Left ventricle myocardium inferior (tissue), 1 donor: Measurements from ENCODE around the gene BRPF1. TPM values are rescaled to one million over a fixed set of nuclear protein-coding genes. Genes with fewer than 3 reads are reported as not detected.

Experiments
- DNase-seq: peaks from one replicate; pipeline ENCODE4 v3.0.0-alpha.2; 2020
- H3K27ac ChIP-seq: fragments of 200-600 bp; replicated peaks from 2 replicates; pipeline ENCODE4 v1.8.0; 2021
- H3K27me3 ChIP-seq: fragments of 200-600 bp; 2 replicates; pipeline ENCODE4 v1.8.0; 2021; ENCODE audit warnings: low read depth
- H3K36me3 ChIP-seq: fragments of 200-600 bp; 2 replicates; pipeline ENCODE4 v1.8.0; 2021
- H3K4me1 ChIP-seq: fragments of 200-600 bp; 2 replicates; pipeline ENCODE4 v1.8.0; 2021
- H3K4me3 ChIP-seq: fragments of 200-600 bp; 2 replicates; pipeline ENCODE4 v1.8.0; 2021; ENCODE audit warnings: mild to moderate bottlenecking, moderate library complexity
- H3K9me3 ChIP-seq: fragments of 200-600 bp; replicated peaks from 2 replicates; pipeline ENCODE4 v1.8.0; 2021
- intact Hi-C: fragments of 100-400 bp; cut with micrococcal nuclease; formaldehyde crosslinking; loops from one replicate; pipeline ENCODE4 v1.11.0; 2022
- total RNA-seq: library from RNA; stranded (reverse); fragmentation: NEBNext Ultra II Directional; extraction: Animal tissue kit (Norgen Biotek cat#: 25700); gene quantifications from one replicate; pipeline ENCODE4 v1.2.1, GENCODE V29; 2021
- TF ChIP-seq, protein P1 (sequence below): fragments of 200-600 bp; IDR thresholded peaks from 2 replicates; pipeline ENCODE4 v1.8.0; 2021; ENCODE audit warnings: antibody characterized with exemption, mild to moderate bottlenecking, borderline replicate concordance
- donor health status: DM: no; HTN: yes; CAD: no; lungs with severe emphysema.

BRPF1 gene
- total RNA-seq, 1 donor from 2014 or later = 9.4 TPM

DNA sequence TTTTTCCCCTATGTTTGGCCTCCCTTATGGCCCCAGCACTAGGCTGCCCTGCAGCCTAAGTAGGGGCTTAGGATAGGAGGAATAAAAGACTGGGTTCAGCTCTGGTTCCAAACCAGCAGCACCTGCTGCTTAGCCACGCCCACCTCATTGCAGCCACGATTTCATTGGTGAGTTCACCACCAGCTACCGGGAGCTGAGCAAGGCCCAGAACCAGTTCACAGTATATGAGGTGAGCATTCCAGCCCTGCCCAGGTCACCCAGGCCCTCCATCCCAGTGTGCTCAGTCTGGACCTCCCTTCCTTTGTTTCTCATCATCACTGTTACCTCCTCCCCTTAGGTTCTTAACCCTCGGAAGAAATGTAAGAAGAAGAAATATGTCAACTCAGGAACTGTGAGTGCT lies 16.4 kb upstream of the BRPF1 start:
- no peaks in the 10 kb centered on the region for H3K27me3 ChIP-seq
- H3K4me3 ChIP-seq = no peak overlapping the region
- H3K27ac ChIP-seq = peak overlapping the region; percentile 2
- peaks cover 6% of the 10 kb centered on the region for H3K4me1 ChIP-seq
- H3K36me3 ChIP-seq = no peaks in the 10 kb centered on the region
- TF ChIP-seq, protein P1, sequence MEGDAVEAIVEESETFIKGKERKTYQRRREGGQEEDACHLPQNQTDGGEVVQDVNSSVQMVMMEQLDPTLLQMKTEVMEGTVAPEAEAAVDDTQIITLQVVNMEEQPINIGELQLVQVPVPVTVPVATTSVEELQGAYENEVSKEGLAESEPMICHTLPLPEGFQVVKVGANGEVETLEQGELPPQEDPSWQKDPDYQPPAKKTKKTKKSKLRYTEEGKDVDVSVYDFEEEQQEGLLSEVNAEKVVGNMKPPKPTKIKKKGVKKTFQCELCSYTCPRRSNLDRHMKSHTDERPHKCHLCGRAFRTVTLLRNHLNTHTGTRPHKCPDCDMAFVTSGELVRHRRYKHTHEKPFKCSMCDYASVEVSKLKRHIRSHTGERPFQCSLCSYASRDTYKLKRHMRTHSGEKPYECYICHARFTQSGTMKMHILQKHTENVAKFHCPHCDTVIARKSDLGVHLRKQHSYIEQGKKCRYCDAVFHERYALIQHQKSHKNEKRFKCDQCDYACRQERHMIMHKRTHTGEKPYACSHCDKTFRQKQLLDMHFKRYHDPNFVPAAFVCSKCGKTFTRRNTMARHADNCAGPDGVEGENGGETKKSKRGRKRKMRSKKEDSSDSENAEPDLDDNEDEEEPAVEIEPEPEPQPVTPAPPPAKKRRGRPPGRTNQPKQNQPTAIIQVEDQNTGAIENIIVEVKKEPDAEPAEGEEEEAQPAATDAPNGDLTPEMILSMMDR = no peak
- no peaks in the 10 kb centered on the region for H3K9me3 ChIP-seq
- intact Hi-C loops = no loop called here
- DNase-seq = no peak

GRCh38 chr3:9715764-9716437 lies 15.6 kb upstream of the BRPF1 start:
- no peaks in the 10 kb centered on the region for H3K27me3 ChIP-seq
- H3K36me3 ChIP-seq = no peaks in the 10 kb centered on the region
- H3K27ac ChIP-seq = peak overlapping the region; percentile 61
- intact Hi-C loops = no loop called here
- no peak overlapping the region for H3K4me3 ChIP-seq
- peak; percentile 65 for DNase-seq
- peaks cover 6% of the 10 kb centered on the region for H3K4me1 ChIP-seq
- TF ChIP-seq, protein P1 = peak; percentile 72
- no peaks in the 10 kb centered on the region for H3K9me3 ChIP-seq

- Histone ChIP-seq H3K27me3 (no peaks in the 10 kb centered on the region), H3K4me3 (no peak overlapping the region), H3K36me3 (no peaks in the 10 kb centered on the region), H3K9me3 (no peaks in the 10 kb centered on the region), H3K27ac (no peak overlapping the region), H3K4me1 (peaks cover 6% of the 10 kb centered on the region)
- no peak for DNase-seq
- intact Hi-C loops = no loop called here
- TF ChIP-seq, protein P1 = no peak
Measured at GRCh38 chr3:9716801-9717555, 14.6 kb upstream of the BRPF1 start.

GRCh38 chr3:9717563-9717962 lies 14.0 kb upstream of the BRPF1 start:
- no peaks in the 10 kb centered on the region for H3K9me3 ChIP-seq
- H3K4me3 ChIP-seq = no peak overlapping the region
- H3K36me3 ChIP-seq = no peaks in the 10 kb centered on the region
- intact Hi-C loops = no loop called here
- TF ChIP-seq, protein P1 = no peak
- H3K27ac ChIP-seq = no peak overlapping the region
- no peaks in the 10 kb centered on the region for H3K27me3 ChIP-seq
- no peak for DNase-seq
- peaks cover 6% of the 10 kb centered on the region for H3K4me1 ChIP-seq

DNA sequence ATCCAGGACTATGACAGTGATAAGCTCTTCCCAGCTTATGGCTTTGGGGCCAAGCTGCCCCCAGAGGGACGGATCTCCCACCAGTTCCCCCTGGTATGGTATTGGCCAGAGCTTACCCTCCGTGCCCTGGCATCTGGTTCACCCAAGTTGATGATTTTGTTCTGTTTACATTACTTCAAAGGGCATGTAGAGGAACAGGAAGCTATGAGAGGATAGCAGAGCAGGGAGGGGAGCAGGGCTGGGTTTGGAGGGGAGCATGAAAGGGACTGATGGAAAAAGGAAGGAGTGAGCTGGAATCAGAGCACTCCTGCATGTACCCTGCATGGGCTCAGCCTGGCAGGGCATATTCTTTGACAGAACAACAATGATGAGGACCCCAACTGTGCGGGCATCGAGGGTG lies 13.4 kb upstream of the BRPF1 start:
- no peaks in the 10 kb centered on the region for H3K36me3 ChIP-seq
- TF ChIP-seq, protein P1 = no peak
- H3K27me3 ChIP-seq = no peaks in the 10 kb centered on the region
- no peak for DNase-seq
- H3K9me3 ChIP-seq = no peaks in the 10 kb centered on the region
- intact Hi-C loops = no loop called here
- H3K27ac ChIP-seq = no peak overlapping the region
- H3K4me3 ChIP-seq = no peak overlapping the region
- H3K4me1 ChIP-seq = peaks cover 6% of the 10 kb centered on the region
